Endothelial cell of hepatic sinusoid (primary cell): ENCODE data around the gene PRRX1.

ENCODE experiments used
- in situ Hi-C: cut with HindIII; loops from 2 replicates; pipeline ENCODE4 v1.10.0; 2017; ENCODE audit warnings: low sequenced_read_pairs

The PRRX1 gene

GRCh38 chr1:170749959-170750358 lies 86.0 kb downstream of the PRRX1 start:
- in situ Hi-C loops = no loop called here

- in situ Hi-C loops = no loop called here
Observed at GRCh38 chr1:170755795-170756194, 91.9 kb downstream of the PRRX1 start.

GRCh38 chr1:170758992-170759391 lies 95.1 kb downstream of the PRRX1 start:
- in situ Hi-C loops = no loop called here

GRCh38 chr1:170765279-170765678 lies 101.3 kb downstream of the PRRX1 start:
- in situ Hi-C loops = no loop called here

- in situ Hi-C loops = no loop called here
Observed at GRCh38 chr1:170765712-170766330, 101.9 kb downstream of the PRRX1 start.

GRCh38 chr1:170768929-170769328 lies 105.0 kb downstream of the PRRX1 start:
- in situ Hi-C loops = no loop called here

GRCh38 chr1:170769691-170770090 lies 105.8 kb downstream of the PRRX1 start:
- in situ Hi-C loops = no loop called here

- in situ Hi-C loops = no loop called here
Observed at GRCh38 chr1:170770254-170770653, 106.3 kb downstream of the PRRX1 start.

GRCh38 chr1:170776252-170776651 lies 112.3 kb downstream of the PRRX1 start:
- in situ Hi-C loops = no loop called here

- in situ Hi-C loops = no loop called here
Observed at GRCh38 chr1:170776777-170777176, 112.8 kb downstream of the PRRX1 start.
